Transverse colon (tissue), 4 donors: ENCODE measurements around the gene PTPN7.

ENCODE experiments used
- CTCF ChIP-seq, 5 experiments: fragments of 200-600 bp in 3 of 5; fragments of 450-650 bp in 2 of 5; sonication (generic) in 3 of 5; IDR thresholded peaks; 1 replicate in 2 of 5; 2 replicates in 3 of 5; pipeline ENCODE4 v1.5.1; 2016 to 2017; ENCODE audit warnings: antibody characterized with exemption in 5 of 5, inconsistent platforms in 3 of 5, mild to moderate bottlenecking in 2 of 5, moderate library complexity in 1 of 5
- POLR2A ChIP-seq: fragments of 450-650 bp; IDR thresholded peaks from one replicate; pipeline ENCODE4 v1.6.1; 2016; ENCODE audit warnings: antibody characterized with exemption, mild to moderate bottlenecking, moderate library complexity
- POLR2AphosphoS5 ChIP-seq, 3 donors: sonication (generic); formaldehyde crosslinking; IDR thresholded peaks; one replicate each; pipeline ENCODE4 v1.6.1; 2016; ENCODE audit warnings: antibody characterized with exemption in 3 of 3

DNA sequence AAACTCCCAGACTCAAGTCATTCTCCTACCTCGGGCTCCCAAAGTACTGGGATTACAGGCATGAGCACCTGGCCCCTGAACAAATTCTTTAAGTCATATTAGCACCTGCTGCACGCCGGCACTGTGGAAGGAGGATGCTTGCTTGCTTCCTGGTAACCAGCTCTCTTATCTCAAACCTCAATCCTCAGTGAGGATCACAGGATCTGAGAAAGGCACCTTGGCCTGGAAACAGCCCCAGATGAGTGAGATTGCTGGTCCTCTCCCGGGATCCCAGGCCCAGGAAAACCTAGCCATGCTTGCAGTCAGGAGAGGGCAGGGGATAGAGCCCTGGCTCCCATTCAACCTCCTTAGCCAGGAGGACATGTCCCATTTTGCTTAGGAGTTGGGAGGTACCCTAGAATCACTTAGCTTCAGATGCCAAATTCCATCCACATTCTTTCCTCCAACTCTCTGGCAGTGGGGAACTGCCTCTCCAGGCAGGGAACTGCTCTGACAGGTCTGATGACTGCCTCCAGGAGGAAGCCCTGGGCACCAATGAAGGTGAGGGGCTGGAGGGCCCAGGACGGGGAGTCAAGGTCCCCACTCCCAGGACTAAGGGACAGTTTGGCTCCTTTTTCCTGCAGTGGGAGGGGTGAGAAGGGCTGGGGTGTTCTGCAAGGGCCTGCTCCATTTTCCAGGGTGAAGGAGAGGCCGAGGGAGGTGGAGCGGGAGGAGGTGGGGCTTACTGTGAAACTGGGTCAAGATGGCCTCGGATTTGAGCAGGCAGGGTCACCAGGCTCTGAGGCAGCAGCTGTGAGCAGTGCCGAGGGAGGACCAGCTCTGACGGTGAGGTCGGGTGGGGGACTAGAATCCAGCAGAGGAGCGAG, 28.2 kb downstream of the PTPN7 start:
- TF ChIP-seq CTCF (IDR thresholded peaks at IDR 0.05) (no peak), POLR2A (no peak), POLR2AphosphoS5 (IDR thresholded peaks at IDR 0.05) (no peak)
